CD4-positive, alpha-beta T cell (primary cell): ENCODE data around the gene LDLRAD4. TPM values are rescaled to one million over a fixed set of nuclear protein-coding genes. Genes with fewer than 3 reads are reported as not detected.

ENCODE experiments used
- ATAC-seq: fragments of 200-7000 bp; cut with Tn5 transposase; one replicate; pipeline ENCODE4 v1.10.0; 2022; ENCODE audit warnings: mild to moderate bottlenecking; ENCODE audit not compliant: poor library complexity
- CTCF ChIA-PET: fragments of 350-600 bp; sonication (Branson Sonifier 250); formaldehyde crosslinking; loops from one replicate; lab custom pipeline; 2021; ENCODE audit warnings: antibody characterized with exemption, inconsistent platforms; lab: Charles Lee
- POLR2A ChIA-PET: fragments of 350-600 bp; sonication (Branson Sonifier 250); formaldehyde crosslinking; loops from one replicate; lab custom pipeline; 2021; ENCODE audit warnings: antibody characterized with exemption, inconsistent platforms; lab: Charles Lee
- DNase-seq, 14 experiments: peaks; one replicate each; pipeline ENCODE4 v3.0.0-alpha.2; 2013 to 2020; ENCODE audit warnings: mixed read lengths in 2 of 14
- H3K27ac ChIP-seq, 2 donors: one replicate each; pipeline versions ENCODE4 v1.5.1 to v1.7.0; 2013; ENCODE audit warnings: low read length in 2 of 2, low read depth in 1 of 2, mild to moderate bottlenecking in 1 of 2
- H3K27me3 ChIP-seq, 2 experiments: 1 replicate in 1 of 2; 2 replicates in 1 of 2; pipeline versions ENCODE4 v1.6.1 to v1.7.0; 2013; ENCODE audit warnings: low read length in 2 of 2, control low read depth in 1 of 2, mild to moderate bottlenecking in 1 of 2, moderate library complexity in 1 of 2; ENCODE audit not compliant: insufficient read depth in 2 of 2, control insufficient read depth in 1 of 2
- H3K36me3 ChIP-seq: one replicate; pipeline ENCODE4 v1.6.1; 2013; ENCODE audit warnings: low read length, control low read depth; ENCODE audit not compliant: insufficient read depth
- H3K4me1 ChIP-seq: one replicate; pipeline ENCODE4 v1.6.1; 2013; ENCODE audit warnings: low read length, control low read depth; ENCODE audit not compliant: insufficient read depth
- H3K4me3 ChIP-seq: one replicate; pipeline ENCODE4 v1.5.1; 2013; ENCODE audit warnings: mild to moderate bottlenecking, low read length, moderate library complexity
- H3K9me3 ChIP-seq, 2 experiments: 1 replicate in 1 of 2; 2 replicates in 1 of 2; pipeline versions ENCODE4 v1.6.1 to v1.7.0; 2013; ENCODE audit warnings: low read length in 2 of 2, mild to moderate bottlenecking in 2 of 2, control low read depth in 1 of 2, moderate library complexity in 1 of 2; ENCODE audit not compliant: control insufficient read depth in 1 of 2, insufficient read depth in 1 of 2
- H3K27ac Mint-ChIP-seq: one replicate; pipeline ENCODE4 v1.8.0; 2020; ENCODE audit warnings: mixed read lengths
- H3K27me3 Mint-ChIP-seq: one replicate; pipeline ENCODE4 v1.8.0; 2021; ENCODE audit warnings: mixed read lengths
- H3K36me3 Mint-ChIP-seq: one replicate; pipeline ENCODE4 v1.8.0; 2021; ENCODE audit warnings: low read depth, mixed read lengths
- H3K4me1 Mint-ChIP-seq: one replicate; pipeline ENCODE4 v1.8.0; 2021; ENCODE audit warnings: low read depth, mixed read lengths
- H3K4me3 Mint-ChIP-seq: one replicate; pipeline ENCODE4 v1.8.0; 2020; ENCODE audit warnings: mild to moderate bottlenecking, mixed read lengths
- H3K9me3 Mint-ChIP-seq: one replicate; pipeline ENCODE4 v1.8.0; 2020; ENCODE audit warnings: mixed read lengths
- CTCF ChIP-seq: fragments of 200-600 bp; IDR thresholded peaks from one replicate; pipeline ENCODE4 v1.8.0; 2022; ENCODE audit warnings: antibody characterized with exemption, mild to moderate bottlenecking
- intact Hi-C, 2 experiments: fragments of 100-400 bp; cut with DNase I in 1 of 2; cut with micrococcal nuclease in 1 of 2; formaldehyde crosslinking; loops; one replicate each; pipeline versions ENCODE4 v1.15.1 to v1.9.0; 2023 to 2025; cut with DNase I, micrococcal nuclease
- total RNA-seq, 174 experiments: library from RNA in 2 of 174; stranded (reverse) in 2 of 174; gene quantifications; one replicate each; pipeline ENCODE4 v1.2.3 and lab custom pipeline; 2021 to 2026

Gene LDLRAD4
- total RNA-seq, 2 experiments from 2014 or later = 51.9 to 52.7 TPM

- Histone ChIP-seq H3K4me3 (no peak overlapping the region), H3K36me3 (no peaks in the 10 kb centered on the region), H3K9me3 (no peaks in the 10 kb centered on the region), H3K27ac (no peak overlapping the region), H3K4me1 (no peaks in the 10 kb centered on the region), H3K27me3 (no peaks in the 10 kb centered on the region)
- Mint-ChIP-seq H3K36me3 (no peaks in the 10 kb centered on the region), H3K27me3 (no peaks in the 10 kb centered on the region), H3K4me3 (no peak overlapping the region), H3K27ac (no peak overlapping the region), H3K9me3 (no peaks in the 10 kb centered on the region), H3K4me1 (no peaks in the 10 kb centered on the region)
- ATAC-seq (no peak), DNase-seq (no peak)
- intact Hi-C loops = no loop called here
- TF ChIP-seq CTCF = no peak
- CTCF ChIA-PET = no interaction called here
- POLR2A ChIA-PET = no interaction called here
Observed at GRCh38 chr18:13241083-13241892, 22.7 kb downstream of the LDLRAD4 start.

- no peaks in the 10 kb centered on the region for H3K9me3 Mint-ChIP-seq
- ATAC-seq (no peak), DNase-seq (no peak)
- H3K27ac ChIP-seq = no peak overlapping the region
- no peak overlapping the region for H3K4me3 ChIP-seq
- POLR2A ChIA-PET = no interaction called here
- H3K36me3 Mint-ChIP-seq = no peaks in the 10 kb centered on the region
- H3K27ac Mint-ChIP-seq = no peak overlapping the region
- no peaks in the 10 kb centered on the region for H3K27me3 ChIP-seq
- H3K36me3 ChIP-seq = no peaks in the 10 kb centered on the region
- intact Hi-C loops = no loop called here
- no peaks in the 10 kb centered on the region for H3K9me3 ChIP-seq
- no peak overlapping the region for H3K4me3 Mint-ChIP-seq
- CTCF ChIA-PET = no interaction called here
- no peaks in the 10 kb centered on the region for H3K27me3 Mint-ChIP-seq
- TF ChIP-seq CTCF = no peak
- H3K4me1 Mint-ChIP-seq = no peaks in the 10 kb centered on the region
- no peaks in the 10 kb centered on the region for H3K4me1 ChIP-seq
Observed at GRCh38 chr18:13241893-13242175, 23.3 kb downstream of the LDLRAD4 start.

GRCh38 chr18:13242797-13243196, 24.2 kb downstream of the LDLRAD4 start:
- Mint-ChIP-seq H3K9me3 (no peaks in the 10 kb centered on the region), H3K27ac (no peak overlapping the region), H3K4me1 (no peaks in the 10 kb centered on the region), H3K36me3 (no peaks in the 10 kb centered on the region), H3K27me3 (no peaks in the 10 kb centered on the region), H3K4me3 (no peak overlapping the region)
- ATAC-seq (no peak), DNase-seq (no peak)
- ChIA-PET CTCF (no interaction called here), POLR2A (no interaction called here)
- TF ChIP-seq CTCF = no peak
- intact Hi-C loops = no loop called here
- H3K27me3 ChIP-seq = no peaks in the 10 kb centered on the region
- no peak overlapping the region for H3K27ac ChIP-seq
- H3K9me3 ChIP-seq = no peaks in the 10 kb centered on the region
- no peak overlapping the region for H3K4me3 ChIP-seq
- H3K4me1 ChIP-seq = no peaks in the 10 kb centered on the region
- H3K36me3 ChIP-seq = no peaks in the 10 kb centered on the region
